ENCODE data around the gene SSRP1. TPM values are rescaled to one million over a fixed set of nuclear protein-coding genes. Genes with fewer than 3 reads are reported as not detected.

SSRP1 gene
- polyA plus RNA-seq, 2 of the 4 experiments (the other 2 are of a cell fraction): 288 to 357 TPM

DNA sequence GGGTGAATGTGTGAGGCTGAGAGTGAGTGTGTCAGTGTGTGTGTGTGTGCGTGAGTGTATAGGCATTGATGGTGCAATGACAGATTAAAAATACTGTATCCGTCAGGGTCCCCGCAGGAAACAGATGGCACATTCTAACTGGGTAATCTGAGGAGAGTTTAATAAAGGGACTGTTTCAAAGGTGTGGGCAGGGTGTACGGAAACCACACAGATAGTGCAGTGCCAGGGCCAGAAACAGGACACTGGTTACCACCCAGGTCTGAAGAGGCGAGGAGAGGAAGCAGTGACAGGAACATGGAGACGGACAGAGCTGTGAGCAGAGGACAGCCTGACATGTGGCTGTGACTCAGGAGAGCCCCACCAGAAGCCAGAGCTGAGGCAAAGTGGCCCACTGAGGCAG is 19.0 kb upstream of the SSRP1 start:
- ATAC-seq: no peak
- CTCF ChIA-PET: interaction anchor here (0.7 to 1.3 kb wide), 3 partner anchors 9 to 105 kb away, joined by 3 to 4 read pairs (median 3); partner anchors contain the start of gene RTN4RL2

DNA sequence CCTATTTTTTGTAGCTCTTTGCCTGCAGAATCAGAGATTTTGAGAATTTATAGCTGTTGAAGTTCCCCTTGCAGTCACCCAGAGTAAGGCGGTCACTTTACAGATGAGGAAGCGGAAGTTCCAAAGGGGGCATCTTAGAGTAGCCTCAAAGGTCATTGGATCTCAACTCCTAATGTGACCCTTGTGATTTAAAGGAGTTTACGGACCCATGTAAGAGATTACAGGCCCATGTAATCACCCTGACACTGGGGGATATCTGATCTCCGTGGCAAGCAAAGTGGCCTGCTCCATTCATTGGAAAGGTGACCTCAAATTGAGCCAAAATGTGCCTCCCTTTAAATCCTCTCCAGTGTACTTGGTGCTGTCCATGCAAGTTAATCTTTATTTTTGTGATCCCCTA is 18.2 kb upstream of the SSRP1 start:
- H3K4me3 ChIP-seq: no peak overlapping the region
- no peak overlapping the region for H3K4me2 ChIP-seq
- no peak for ATAC-seq
- ChIA-PET POLR2A (no interaction called here), CTCF (interaction anchor here (1.2 to 13.0 kb wide), 4 partner anchors 26 to 319 kb away, joined by 3 to 139 read pairs (median 4); no protein-coding TSS in a partner anchor)
- peak overlapping the region in 1 of 2 experiments; percentile 66; a peak in 2 of 6 replicates for H3K27ac ChIP-seq
- WGBS (ENCODE audit: missing lambda C conversion rate): 73% methylated on average over 4 of the region's 4 CpGs
- TF ChIP-seq BHLHE40 (IDR thresholded peaks at IDR 0.05; ENCODE audit: low read depth, low read length): no peak
- TF ChIP-seq, protein P1, sequence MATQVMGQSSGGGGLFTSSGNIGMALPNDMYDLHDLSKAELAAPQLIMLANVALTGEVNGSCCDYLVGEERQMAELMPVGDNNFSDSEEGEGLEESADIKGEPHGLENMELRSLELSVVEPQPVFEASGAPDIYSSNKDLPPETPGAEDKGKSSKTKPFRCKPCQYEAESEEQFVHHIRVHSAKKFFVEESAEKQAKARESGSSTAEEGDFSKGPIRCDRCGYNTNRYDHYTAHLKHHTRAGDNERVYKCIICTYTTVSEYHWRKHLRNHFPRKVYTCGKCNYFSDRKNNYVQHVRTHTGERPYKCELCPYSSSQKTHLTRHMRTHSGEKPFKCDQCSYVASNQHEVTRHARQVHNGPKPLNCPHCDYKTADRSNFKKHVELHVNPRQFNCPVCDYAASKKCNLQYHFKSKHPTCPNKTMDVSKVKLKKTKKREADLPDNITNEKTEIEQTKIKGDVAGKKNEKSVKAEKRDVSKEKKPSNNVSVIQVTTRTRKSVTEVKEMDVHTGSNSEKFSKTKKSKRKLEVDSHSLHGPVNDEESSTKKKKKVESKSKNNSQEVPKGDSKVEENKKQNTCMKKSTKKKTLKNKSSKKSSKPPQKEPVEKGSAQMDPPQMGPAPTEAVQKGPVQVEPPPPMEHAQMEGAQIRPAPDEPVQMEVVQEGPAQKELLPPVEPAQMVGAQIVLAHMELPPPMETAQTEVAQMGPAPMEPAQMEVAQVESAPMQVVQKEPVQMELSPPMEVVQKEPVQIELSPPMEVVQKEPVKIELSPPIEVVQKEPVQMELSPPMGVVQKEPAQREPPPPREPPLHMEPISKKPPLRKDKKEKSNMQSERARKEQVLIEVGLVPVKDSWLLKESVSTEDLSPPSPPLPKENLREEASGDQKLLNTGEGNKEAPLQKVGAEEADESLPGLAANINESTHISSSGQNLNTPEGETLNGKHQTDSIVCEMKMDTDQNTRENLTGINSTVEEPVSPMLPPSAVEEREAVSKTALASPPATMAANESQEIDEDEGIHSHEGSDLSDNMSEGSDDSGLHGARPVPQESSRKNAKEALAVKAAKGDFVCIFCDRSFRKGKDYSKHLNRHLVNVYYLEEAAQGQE (IDR thresholded peaks at IDR 0.05): no peak
- no peak for TF ChIP-seq MYC (IDR thresholded peaks at IDR 0.05; ENCODE audit: borderline replicate concordance, low read length)
- no peak for TF ChIP-seq POLR2AphosphoS2 (conservative IDR thresholded peaks at IDR 0.05; ENCODE audit: low read length)
- TF ChIP-seq JUN (IDR thresholded peaks at IDR 0.05): no peak
- no peak for TF ChIP-seq NFE2L2 (conservative IDR thresholded peaks at IDR 0.05; ENCODE audit: low read length)
- TF ChIP-seq SMC3 (IDR thresholded peaks at IDR 0.05): no peak
- no peak for TF ChIP-seq EHF (CRISPR knock-in tag; IDR thresholded peaks at IDR 0.05)
- TF ChIP-seq, protein P2, sequence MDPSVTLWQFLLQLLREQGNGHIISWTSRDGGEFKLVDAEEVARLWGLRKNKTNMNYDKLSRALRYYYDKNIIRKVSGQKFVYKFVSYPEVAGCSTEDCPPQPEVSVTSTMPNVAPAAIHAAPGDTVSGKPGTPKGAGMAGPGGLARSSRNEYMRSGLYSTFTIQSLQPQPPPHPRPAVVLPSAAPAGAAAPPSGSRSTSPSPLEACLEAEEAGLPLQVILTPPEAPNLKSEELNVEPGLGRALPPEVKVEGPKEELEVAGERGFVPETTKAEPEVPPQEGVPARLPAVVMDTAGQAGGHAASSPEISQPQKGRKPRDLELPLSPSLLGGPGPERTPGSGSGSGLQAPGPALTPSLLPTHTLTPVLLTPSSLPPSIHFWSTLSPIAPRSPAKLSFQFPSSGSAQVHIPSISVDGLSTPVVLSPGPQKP (IDR thresholded peaks at IDR 0.05; ENCODE audit: low read depth, low read length): no peak
- no peak for TF ChIP-seq PHF8 (IDR thresholded peaks at IDR 0.05; ENCODE audit: borderline replicate concordance, low read depth)
- no peak for TF ChIP-seq RFX5 (IDR thresholded peaks at IDR 0.05)
- TF ChIP-seq TP53 (CRISPR knock-in tag; IDR thresholded peaks at IDR 0.05): no peak
- TF ChIP-seq, protein P3, sequence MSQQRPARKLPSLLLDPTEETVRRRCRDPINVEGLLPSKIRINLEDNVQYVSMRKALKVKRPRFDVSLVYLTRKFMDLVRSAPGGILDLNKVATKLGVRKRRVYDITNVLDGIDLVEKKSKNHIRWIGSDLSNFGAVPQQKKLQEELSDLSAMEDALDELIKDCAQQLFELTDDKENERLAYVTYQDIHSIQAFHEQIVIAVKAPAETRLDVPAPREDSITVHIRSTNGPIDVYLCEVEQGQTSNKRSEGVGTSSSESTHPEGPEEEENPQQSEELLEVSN (IDR thresholded peaks at IDR 0.05; ENCODE audit: borderline replicate concordance, low read depth): no peak
- no peak for TF ChIP-seq CBX8 (IDR thresholded peaks at IDR 0.05)
- no peak for TF ChIP-seq HEYL (CRISPR knock-in tag; IDR thresholded peaks at IDR 0.05)
- TF ChIP-seq ZC3H11A (IDR thresholded peaks at IDR 0.05): no peak
- TF ChIP-seq, protein P4, sequence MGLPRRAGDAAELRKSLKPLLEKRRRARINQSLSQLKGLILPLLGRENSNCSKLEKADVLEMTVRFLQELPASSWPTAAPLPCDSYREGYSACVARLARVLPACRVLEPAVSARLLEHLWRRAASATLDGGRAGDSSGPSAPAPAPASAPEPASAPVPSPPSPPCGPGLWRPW (IDR thresholded peaks at IDR 0.05): no peak
- no peak for TF ChIP-seq ZNF302 (CRISPR knock-in tag; IDR thresholded peaks at IDR 0.05)
- TF ChIP-seq NPAS2 (CRISPR knock-in tag; IDR thresholded peaks at IDR 0.05; ENCODE audit: borderline replicate concordance): no peak
- no peak for TF ChIP-seq ZSCAN20 (CRISPR knock-in tag; IDR thresholded peaks at IDR 0.05)
- no peak for DNase-seq (ENCODE audit: low read depth in 1 of 2, low spot score in 1 of 2)
- no peak for FAIRE-seq
- H3K4me1 ChIP-seq: peaks cover 21% of the 10 kb centered on the region
- H3K9me3 ChIP-seq: peaks cover 15% of the 10 kb centered on the region

More for the DNA sequence above, 19.0 kb upstream of the SSRP1 start:
- WGBS (ENCODE audit: missing lambda C conversion rate): 93% methylated on average over 6 of the region's 6 CpGs
- no peak for DNase-seq (ENCODE audit: low read depth in 1 of 2, low spot score in 1 of 2)
- peak overlapping the region in 1 of 2 experiments; percentile 66; a peak in 2 of 6 replicates for H3K27ac ChIP-seq
- H3K4me1 ChIP-seq: peaks cover 25% of the 10 kb centered on the region
- H3K9me3 ChIP-seq: peaks cover 15% of the 10 kb centered on the region
- no peak for TF ChIP-seq RAD21 (conservative IDR thresholded peaks at IDR 0.05 in 1 of 2, IDR thresholded peaks at IDR 0.05 in 1 of 2)
- TF ChIP-seq HOXB5 (CRISPR knock-in tag; IDR thresholded peaks at IDR 0.05): no peak
- H3K4me2 ChIP-seq: no peak overlapping the region
- no peak for FAIRE-seq
- H3K4me3 ChIP-seq: no peak overlapping the region
- POLR2A ChIA-PET: no interaction called here

All from A549 (cell line).